ENCODE results near the gene PI4KA.

DNA sequence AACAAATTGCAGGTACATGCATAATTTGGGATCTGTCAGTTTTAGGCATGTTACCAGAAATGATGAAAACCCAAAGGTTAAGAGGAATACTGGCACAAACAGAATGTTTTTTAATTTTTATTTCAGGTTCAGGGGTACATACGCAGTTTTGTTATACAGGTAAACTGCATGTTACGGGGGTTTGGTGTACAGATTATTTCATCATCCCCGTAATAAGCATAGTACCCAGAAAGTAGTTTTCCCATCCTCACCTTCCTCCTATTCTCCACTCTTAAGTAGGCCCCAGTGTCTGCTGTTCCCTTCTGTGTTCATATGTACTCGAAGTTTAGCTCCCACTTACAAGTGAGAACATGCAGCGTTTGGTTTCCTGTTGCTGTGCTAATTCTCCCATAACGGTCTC is 33.0 kb downstream of the PI4KA start:
- TF ChIP-seq, protein P1, sequence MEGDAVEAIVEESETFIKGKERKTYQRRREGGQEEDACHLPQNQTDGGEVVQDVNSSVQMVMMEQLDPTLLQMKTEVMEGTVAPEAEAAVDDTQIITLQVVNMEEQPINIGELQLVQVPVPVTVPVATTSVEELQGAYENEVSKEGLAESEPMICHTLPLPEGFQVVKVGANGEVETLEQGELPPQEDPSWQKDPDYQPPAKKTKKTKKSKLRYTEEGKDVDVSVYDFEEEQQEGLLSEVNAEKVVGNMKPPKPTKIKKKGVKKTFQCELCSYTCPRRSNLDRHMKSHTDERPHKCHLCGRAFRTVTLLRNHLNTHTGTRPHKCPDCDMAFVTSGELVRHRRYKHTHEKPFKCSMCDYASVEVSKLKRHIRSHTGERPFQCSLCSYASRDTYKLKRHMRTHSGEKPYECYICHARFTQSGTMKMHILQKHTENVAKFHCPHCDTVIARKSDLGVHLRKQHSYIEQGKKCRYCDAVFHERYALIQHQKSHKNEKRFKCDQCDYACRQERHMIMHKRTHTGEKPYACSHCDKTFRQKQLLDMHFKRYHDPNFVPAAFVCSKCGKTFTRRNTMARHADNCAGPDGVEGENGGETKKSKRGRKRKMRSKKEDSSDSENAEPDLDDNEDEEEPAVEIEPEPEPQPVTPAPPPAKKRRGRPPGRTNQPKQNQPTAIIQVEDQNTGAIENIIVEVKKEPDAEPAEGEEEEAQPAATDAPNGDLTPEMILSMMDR (conservative IDR thresholded peaks at IDR 0.05; ENCODE audit: low read length): no peak
- no peak for TF ChIP-seq EZH2phosphoT487 (IDR thresholded peaks at IDR 0.05; ENCODE audit: borderline replicate concordance, low read depth, low read length)

Data from OCI-LY7 (cell line).